HG03432 (cell line): Measurements from ENCODE around the gene AHCY.

Source experiments
- ATAC-seq: cut with Tn5 transposase; IDR thresholded peaks from one replicate; pipeline ENCODE4 v1.9.1; 2021; ENCODE audit warnings: mild to moderate bottlenecking, moderate library complexity; ENCODE audit not compliant: unreplicated experiment

The AHCY gene

DNA sequence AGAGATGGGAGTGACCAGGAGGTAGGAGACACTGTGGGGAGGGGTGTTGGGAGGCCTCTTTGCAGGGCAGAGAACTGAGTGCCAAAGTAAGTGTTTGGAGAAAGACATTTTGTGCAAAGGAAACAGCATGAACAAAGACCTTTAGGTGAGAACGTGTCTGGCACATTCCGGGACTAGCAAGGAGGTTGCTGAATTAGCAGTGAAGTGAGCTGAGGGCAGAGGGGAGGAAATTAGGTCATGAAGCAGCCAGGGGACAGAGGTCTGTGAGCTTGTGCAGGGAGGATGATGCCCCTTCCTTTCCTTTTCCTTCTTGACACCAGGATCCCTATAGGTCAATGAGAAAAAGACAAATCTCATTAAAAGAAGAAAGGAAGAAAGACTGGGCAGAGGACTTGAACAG is 21.4 kb upstream of the AHCY start:
- no peak for ATAC-seq

DNA sequence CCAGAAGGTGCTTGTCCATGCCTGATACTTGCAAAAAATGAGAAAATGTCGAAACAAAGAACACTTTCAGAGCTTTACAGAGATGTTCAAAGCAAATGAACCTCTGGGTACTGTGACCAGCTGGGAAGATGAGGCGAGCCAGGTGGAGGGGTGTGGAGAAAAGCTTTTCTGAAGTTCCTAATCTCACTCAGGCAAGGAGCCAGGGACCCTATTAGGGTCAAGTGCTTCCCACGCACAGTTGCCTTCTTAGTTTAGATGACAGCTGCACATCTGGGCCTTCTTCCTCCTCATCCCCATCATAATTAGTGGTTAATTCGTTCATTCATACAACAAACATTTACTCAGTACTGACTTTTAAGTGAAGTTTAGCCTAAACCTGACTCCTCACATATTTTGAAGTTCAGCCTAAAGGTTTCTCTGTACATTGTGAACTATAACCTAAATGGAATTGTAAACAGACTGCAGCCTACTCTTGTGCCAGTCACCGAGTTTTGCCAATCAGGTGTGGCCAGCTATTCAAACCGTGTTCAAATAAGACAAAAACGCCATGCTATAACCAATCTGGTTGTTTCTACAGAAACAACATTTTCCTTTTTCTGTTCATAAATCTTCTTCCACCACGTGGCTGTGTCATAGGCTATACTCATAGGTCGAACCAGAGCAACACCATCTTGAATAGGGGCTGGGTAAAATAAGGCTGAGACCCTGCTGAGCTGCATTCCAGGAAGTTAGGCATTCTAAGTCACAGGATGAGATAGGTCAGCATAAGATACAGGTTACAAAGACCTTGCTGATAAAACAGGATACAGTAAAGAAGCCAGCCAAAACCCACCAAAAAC is 19.3 kb upstream of the AHCY start:
- no peak for ATAC-seq

DNA sequence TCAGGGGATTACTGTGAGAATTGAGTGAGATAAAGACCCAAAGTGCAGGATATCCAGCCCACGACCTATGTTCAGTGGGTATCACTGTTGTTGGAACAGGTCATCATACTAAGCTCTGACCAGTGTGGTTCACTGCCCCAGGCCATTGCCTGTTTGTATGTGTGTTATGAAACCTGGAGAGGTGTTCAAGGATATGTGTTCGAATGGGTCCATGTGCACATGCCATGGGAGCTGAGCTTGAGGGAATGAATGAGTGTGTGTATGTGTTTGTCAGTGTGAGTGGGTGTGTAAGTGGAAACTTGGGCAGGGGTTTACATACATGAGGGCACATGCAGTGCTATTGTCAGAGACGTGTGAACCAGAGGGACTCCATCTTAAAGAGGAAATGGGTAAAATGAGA is 17.7 kb upstream of the AHCY start:
- no peak for ATAC-seq

DNA sequence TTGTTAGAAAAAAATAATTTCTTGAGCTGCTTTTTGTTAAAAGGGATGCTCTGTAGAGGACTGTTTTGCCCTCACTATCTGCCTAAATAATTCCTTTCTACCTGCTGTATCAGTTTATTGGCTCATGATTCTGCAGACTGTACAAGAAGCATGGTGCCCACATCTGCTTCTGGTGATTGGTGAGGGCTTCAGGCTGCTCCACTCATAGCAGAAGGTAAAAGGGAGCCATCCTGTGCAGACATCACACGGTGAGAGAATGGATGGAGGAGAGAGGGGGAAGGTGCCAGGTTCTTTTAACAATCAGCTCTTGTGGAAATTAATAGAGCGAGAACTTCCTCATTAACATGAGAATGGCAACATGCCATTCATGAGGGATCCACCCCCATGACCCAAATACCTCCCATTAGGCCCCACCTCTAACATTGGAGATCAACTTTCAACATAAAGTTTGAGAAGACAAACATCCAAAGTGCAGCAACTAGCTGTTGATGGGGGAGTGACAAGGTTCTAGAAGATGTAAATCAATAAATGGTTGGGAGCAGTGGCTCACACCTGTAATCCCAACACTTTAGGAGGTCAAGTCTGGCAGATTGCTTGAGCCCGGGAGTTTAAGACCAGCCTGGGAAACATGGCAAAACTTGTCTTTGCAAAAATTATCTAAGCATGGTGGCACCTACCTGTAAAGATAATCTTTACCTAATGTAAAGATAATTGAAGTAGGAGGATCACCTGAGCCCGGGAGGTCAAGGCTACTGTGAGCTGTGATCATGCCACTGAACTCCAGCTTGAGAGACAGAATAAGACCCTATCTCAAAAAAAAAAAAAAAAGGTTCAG is 15.7 kb upstream of the AHCY start:
- ATAC-seq, result no peak

DNA sequence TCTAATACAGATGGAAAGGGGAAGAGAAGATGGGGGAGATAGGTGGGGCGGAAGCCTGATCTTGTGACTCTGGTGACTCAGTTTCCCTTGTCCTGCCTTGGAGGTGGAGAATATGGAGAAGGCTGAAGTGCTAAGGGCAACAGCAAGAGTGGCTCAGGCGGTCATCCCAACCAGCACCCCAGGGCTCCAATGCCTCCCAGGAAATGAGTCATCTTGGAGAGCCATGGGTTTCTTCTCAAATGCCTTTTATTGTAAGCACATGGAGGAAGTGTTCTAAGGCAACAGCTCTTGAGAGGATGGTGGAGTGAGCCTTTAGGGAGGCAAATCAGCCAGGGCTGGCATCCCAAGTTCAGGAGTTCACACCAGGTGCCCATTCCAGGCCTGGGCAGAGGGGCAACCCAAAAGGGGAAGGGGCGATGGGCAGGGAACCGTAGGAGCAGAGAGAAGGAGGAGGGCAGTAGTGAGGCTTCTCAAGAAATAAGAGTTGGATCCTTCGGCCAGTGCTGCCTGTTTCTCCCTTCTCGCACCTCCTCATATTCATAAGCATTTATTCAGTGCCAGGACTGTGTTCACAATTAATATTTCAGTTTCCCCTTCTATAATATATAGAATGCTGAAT is 13.2 kb upstream of the AHCY start:
- no peak for ATAC-seq

DNA sequence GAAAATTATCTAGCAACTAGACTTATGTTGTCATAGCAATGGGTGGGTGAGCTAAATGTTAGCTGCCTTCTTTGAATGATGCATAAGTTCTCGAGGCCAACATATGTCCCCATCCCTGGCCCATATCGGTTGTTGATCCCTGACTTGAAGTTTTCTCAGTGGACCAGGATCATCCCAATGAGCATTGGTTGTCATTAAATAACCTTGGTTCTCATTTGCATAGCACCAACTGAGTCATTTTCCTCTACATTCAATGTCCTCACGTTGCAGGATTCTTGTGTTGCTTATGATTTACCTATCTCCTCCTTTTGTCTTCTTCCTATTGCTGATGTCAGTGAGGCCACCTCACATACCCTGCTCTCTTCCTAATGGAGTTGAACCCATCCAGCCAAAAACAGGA is 12.1 kb upstream of the AHCY start:
- ATAC-seq, result no peak

DNA sequence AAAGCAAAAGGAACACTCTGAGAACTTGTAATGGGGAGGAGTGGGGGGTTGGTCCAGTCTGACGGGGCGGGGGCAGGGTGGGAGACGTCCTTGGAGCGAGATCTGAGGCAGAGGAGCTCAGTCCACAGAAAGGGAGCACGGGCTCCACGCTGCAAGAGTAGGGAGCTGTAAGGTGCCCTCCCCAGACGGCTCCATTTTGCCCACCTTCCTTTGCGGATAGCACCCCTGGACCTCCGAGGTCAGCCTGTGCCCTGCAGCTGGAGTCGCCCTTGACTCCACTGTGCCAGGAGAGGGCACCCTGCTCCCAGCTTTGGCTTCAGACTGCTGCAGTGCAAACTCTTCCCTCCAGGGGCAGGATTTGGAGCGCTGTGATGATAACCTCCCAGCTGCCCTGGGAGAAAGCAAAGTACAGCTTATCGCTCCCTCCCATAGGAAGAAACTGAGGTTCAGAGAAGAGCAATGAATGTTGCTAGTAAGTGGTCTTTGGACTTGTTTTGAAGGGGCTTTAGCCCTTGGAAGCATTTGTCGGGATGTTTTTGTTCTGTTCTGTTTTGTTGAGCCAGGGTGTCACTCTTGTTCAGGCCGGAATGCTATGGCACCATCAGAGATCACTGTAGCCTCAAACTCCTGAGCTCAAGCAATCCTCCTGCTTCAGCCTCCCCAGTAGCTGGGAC is 9.5 kb upstream of the AHCY start:
- ATAC-seq, result peak; percentile 82

DNA sequence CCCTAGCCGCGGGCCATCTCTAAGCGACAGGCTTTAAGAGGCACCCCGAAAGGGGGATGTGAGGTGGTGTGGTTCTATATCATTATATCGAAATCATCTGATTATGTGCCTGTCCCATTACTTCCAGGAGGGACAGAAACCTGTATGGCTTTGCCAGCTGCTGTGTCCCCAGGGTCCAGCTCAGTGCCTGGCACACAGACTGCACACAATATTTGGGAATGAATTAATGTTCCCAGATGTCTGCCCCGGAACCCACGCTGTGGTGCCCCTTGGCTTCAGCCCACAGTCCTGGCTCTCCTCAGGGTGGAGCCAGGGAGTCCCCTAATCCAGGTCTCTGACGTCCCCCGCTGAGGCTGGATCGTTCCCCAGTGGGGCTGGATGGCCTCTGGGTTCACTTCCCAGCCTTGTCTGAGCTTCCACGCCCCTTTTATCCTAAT is 8.9 kb upstream of the AHCY start:
- no peak for ATAC-seq

DNA sequence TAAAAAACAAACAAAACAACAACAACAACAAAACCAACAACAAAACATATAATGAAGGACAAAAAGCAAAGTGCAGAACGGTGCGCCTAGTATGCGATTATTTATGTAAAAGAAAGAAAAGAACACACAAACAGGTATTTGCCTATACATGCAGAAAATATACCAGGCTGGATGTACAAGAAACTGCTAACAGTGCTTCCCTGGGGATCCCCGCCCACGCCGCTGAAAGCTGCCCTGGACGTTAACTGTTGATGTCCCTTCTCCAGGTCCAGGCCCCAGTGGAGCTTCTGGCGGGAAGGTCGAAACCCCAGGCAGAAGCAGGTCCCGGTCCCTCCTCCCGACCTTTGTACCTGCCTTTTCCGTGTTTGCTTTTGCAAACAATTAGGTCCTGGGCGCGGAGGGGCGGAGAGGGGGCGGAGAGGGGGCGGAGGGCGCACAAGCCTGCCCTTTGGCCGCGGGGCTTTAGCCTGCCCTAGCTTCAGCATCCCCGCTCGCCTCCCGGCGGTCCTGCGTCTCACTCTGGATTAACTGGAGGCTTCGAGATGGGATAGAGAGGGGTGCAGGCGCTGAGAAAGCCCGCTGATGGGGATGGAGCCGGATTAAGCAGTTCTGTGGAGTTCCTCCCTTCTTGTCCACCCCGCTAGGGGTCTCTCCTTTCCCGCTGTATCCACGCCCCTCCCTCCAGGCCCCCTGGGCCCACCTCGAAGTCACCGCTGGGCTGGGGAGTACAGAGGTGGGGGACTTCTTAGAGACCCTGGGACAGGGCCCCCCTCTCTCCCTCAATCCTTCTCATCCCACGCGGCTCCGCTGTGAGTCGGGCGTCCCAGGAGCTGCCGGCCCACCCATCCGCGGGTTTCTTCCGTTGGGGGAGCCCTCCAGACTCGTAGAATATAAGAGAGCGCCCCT is 8.2 kb upstream of the AHCY start:
- no peak for ATAC-seq

DNA sequence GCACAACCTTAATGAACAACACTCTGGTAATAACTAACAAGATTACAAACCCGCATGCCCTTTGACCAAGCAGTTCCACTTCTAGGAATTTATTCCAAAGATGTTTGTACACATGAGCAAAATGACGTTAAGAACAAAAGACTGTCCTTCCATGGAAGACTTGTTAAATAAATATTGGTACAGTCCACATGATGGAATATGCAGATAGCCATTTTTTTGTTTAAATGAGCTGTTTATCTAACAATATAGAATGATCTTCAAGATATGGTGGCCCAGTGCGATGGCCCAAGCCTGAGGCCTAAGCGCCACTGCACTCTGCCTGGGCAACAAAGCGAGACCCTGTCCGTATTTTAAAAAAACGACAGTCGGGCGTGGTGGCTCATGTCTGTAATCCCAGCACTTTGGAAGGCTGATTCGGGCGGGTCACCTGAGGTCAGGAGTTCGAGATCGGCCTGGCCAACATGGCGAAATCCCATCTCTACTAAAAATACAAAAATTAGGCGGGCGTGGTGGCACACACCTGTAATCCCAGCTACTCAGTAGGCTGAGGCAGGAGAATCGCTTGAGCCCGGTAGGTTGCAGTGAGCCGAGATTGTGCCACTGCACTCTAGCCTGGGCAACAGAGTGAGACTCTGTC is 7.4 kb upstream of the AHCY start:
- ATAC-seq, result no peak

DNA sequence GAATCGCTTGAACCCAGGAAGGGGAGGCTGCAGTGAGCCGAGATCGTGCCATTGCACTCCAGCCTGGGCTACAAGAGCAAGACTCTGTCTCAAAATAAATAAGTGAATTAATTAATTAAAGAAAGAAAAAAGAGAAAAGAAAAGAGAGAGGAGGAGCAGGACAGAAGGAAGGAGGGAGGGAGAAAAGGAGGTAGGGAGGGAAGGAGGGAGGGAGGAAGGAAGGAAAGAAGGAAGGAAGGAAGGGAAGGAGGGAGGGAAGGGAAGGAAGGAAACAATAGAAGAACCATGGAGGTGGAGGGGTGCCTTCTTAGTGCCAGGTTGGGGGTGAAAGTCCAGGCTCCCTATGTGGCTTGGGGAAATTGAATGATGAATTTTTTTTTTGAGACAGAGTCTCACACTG is 6.5 kb upstream of the AHCY start:
- ATAC-seq, result no peak

DNA sequence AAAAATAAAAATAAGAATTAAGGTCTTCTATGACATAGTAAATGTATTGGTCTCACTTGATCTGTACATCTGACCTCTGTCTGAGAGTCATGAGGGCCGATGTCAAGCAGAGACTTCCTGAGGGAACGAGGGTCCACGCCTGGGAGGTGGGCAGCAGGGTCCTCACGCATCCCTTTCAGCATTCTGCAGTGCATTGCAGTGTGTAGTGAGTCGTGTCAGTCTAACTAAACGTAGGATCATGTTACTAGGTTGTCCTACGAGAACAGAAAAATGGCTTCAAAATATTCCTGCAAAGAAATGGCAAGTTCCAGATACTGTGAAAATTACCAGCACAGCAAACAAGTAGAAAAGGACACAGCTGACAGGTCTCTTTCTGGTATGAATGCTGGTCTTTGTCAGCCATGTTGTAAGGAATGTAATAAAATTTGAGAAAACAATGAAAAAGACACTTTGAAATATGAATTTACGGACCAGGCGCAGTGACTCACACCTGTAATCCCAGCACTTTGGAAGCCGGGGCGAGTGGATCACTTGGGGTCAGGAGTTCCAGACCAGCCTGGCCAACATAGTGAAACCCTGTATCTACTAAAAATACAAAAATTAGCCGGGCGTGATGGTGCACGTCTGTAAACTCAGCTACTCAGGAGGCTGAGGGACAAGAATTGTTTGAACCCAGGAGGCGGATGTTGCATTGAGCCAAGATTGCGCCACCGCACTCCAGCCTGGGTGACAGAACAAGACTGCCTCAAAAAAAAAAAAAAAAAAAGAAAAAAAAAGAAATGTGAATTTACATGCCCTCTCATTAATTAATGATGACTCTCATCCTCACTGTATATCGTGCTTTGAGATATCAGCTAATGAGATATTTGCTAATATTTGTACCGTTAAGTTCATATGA is 2.4 kb upstream of the AHCY start:
- no peak for ATAC-seq

DNA sequence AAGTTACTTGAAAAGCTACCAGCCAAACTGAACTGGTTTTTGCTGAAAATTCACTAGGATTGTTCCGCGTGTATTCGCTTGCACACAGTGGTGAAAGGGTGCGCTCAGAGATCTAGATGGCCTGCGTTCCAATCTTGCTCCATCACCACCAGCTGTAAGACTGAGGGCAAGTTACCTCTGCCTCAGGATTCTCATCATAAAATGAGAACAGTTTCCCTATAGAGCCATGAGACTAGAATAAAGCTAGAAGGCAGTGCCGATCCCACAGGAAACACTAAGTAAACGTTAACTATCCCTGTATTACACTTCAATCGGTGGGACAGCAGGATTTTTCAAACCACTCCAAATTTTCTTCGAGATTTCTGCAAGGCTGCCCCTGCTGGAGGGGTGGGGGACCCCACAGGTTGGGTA is 838 bp downstream of the AHCY start:
- ATAC-seq, result no peak

DNA sequence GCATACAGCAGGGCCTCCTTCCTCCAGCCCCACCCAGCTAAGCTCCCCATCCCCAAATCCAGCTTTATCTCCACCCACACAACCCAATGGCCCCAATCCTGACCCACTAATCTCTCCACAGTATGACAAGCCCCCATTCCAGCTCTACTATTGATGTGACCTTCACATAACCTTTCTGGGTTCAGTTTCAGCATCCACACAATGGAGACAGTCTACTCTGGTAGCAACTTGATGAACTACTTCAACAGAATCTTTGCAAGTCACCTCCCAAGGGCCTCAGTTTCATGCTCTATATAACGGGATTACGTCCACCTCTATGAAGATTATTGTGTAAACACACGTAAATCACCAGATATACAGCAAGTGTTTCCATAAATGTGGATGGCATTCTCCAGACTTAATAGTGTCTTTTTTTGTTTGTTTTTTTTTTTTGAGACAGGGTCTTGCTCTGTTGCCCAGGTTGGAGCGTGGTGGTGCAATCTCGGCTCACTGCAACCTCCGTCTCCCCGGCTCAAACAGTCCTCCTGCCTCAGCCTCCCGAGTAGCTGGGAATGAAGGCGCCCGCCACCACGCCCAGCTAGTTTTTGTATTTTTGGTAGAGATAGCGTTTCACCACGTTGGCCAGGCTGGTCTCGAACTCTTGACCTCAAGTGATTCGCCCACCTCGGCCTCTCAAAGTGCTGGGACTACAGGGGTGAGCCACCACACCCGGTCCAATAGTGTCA is 1.4 kb downstream of the AHCY start:
- ATAC-seq, result no peak

DNA sequence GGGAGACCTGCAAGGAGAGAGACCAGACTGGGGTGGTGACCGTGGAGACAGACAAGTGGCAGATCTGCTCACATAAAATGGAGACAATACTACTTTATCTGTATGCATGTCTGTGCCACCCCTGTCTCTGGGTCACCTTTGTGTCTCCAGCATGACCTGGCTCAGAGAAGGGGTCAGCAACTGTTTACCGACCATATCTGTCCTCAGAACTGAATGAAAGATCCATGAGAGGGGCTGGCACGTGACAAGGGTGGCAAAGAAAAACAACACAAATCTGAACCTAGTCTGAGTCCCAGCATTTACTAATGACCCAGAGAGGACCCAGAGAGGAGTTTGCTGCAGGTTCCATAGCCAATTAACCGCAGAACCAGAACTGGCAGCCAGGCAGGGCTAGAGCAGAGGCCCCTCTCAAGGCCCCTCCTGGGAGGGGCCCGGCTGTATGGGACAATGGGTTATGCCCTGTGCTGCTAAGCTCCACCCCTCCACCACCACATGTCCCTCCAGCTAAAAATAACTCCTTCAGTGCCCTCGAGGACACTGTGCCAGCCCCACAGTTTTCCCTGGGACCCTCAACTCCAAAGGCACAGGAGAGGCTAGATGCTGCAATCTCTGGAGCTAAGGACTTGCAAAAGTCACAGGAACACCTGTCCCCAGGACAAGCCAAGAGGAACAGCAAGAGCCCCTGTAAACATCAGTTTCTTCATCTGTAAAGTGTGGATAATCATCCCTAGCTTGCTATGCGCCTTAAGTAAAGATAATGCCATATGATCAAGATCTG is 2.2 kb downstream of the AHCY start:
- ATAC-seq, result no peak

DNA sequence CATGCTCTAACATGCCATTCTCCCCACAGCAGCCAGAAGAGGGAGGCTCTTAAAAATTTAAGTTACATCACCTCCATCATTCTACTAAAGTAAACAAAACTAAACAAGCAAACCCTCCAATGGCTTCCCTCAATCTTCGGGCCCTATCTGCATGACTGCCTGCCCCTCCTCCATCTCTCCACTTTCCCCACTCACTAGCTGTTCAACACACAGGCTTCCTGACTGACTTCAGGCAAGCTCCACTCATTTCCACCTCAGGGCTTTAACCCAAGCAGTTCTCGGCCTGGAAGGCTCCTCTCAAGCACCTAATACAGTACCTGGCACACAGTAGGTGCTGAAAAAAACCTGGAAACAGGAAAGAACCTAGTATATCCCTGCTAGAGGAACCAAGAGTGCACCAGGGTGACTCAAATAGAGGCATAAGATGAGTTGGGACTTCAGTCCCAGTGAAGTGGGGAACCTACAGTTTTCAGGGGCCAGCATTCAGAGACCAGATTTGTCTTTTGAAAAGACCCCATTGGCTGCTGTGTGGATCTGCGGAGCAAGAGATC is 2.8 kb downstream of the AHCY start:
- no peak for ATAC-seq
